Measurements from ENCODE around the gene RNASEH2C.
A peak's percentile ranks its signal among the peaks of the same experiment; 100 is the strongest.
"Not testable (repeated sequence)": the region's sequence is repeated elsewhere in the genome, so short reads cannot be mapped to it uniquely, and the experiment has no call there.

RNASEH2C gene

GRCh38 chr11:65720211-65720934, at the start of gene RNASEH2C:
Gene RNASEH2C, minus strand, starts transcription at chr11:65720798. Its CDS starts 40 bp downstream, at chr11:65720758.
- DNase-seq (ENCODE audit: low spot score): peak; percentile 62

GRCh38 chr11:65767806-65768205, 47.2 kb upstream of the RNASEH2C start:
- DNase-seq (ENCODE audit: low spot score): not testable (repeated sequence)

- DNase-seq (ENCODE audit: low spot score): no peak
These were observed 46.8 kb upstream of the RNASEH2C start for GRCh38 chr11:65767406-65767805.

DNA sequence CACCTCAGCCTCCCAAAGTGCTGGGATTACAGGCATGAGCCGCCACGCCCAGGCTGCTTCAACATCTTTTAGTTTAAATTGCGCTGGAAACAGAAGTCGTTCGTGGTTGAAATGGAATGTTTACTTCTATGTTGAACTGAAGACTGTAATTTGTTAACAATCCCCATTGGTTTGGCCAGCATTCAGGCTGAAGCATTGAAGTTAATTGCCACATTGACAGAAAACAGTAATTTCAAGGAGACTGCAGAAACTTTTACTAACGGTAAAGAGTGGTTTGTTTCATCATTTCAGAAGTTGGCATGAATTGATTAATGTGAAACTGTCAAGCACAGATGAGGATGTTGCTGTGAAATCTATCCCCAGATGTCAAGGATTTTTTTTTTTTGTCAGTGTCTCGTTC, 45.9 kb upstream of the RNASEH2C start:
- no peak for DNase-seq (ENCODE audit: low spot score)

DNA sequence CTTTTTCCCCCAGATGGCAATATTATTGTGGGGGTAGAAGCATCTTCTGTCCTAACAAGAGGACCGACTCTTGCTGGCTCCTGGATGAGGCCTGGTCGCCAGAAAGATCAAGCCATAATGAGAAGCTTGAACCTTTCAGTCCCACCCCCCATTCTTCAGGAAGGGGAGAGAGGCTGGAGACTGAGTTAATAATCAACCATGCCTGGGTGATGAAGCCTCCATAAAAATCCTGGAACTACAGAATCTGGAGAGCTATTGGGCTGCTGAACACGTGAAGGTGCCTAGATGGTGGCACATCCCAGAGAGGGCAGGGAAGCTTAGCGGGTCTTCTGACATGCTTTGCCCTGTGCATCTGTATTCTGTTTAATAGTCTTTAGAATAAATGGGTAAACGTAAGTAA, 43.8 kb upstream of the RNASEH2C start:
- DNase-seq (ENCODE audit: low spot score): no peak

DNA sequence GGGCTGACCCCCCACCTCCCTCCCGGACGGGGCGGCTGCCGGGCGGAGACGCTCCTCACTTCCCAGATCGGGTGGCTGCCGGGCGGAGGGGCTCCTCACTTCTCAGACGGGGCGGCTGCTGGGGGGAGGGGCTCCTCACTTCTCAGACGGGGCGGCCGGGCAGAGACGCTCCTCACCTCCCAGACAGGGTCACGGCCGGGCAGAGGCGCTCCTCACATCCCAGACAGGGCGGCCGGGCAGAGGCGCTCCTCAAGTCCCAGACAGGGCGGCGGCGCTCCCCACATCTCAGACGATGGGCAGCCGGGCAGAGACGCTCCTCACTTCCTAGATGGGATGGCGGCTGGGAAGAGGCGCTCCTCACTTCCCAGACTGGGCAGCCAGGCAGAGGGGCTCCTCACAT, 42.2 kb upstream of the RNASEH2C start:
- DNase-seq (ENCODE audit: low spot score): not testable (repeated sequence)

DNA sequence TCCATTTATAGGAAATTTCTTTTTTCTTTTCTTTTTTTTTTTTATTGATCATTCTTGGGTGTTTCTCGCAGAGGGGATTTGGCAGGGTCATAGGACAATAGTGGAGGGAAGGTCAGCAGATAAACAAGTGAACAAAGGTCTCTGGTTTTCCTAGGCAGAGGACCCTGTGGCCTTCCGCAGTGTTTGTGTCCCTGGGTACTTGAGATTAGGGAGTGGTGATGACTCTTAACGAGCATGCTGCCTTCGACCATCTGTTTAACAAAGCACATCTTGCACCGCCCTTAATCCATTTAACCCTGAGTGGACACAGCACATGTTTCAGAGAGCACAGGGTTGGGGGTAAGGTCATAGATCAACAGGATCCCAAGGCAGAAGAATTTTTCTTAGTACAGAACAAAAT, 41.6 kb upstream of the RNASEH2C start:
- not testable (repeated sequence) for DNase-seq (ENCODE audit: low spot score)

DNA sequence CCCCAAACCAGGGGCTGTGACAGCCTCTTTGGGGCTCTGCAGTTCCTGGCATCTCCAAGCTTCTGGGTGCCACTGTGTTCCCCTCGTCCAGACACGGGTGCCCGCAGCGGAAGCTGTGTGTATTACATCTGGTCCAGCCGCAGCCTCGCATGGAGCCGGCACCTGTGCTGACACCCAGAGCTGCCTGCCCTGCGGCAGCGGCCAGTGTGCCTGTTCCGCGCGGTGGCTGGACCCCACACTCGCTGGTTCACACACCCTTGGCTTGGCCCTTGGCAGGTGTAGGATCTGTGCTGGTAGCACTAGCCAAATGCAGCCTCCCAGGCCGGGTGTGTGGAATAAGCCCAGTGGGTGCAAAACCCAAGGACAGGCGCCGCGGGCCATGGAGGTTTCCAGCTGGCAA, 24.5 kb upstream of the RNASEH2C start:
- DNase-seq (ENCODE audit: low spot score): no peak

DNA sequence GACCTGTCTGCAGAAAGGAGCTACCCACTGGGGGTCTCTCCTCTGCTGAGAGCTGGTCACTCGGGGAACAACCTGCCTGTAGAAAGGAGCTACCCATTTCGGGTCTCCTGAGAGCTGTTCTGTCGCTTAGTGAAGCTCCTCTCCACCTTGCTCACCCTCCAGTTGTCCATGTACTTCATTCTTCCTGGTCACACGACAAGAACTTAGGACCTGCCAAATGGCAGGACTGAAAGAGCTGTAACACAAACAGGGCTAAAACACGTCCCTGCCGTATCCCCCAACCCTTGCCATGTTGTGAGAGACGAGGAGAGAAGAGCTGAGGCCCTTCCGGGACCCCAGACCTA, 24.1 kb upstream of the RNASEH2C start:
- DNase-seq (ENCODE audit: low spot score): no peak

DNA sequence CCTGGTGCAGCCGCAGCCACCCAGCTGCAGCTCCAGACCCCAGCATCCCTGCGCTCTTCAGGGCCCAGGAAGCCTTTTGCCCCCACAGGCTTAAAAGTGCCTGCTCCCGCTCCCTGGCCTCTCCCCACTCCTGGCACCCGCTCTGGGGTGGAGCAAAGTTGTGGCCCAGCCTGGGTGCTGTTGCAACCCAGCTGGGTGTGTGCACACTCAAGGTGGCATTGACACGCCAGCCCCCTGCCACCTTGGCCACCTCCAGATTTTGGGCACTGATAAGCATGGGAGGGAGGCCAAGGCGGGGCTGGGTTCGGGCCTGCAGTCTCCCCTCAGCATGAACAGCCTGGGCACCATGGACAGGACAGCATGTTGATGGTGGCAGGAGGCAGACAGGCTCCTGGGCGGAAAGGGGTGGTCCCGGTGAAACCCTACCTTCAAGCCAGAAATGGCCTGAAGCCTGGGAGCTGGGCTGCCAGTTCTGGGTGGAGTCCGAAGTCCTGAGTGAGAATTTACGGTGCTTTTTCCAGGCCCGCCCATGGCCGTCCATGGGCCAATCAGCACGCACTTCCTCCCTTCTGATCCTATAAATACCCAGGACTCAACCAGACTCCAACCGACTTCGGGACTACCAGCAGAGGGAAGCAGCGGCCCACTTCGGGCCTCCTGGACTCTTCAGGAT, 23.6 kb upstream of the RNASEH2C start:
- DNase-seq (ENCODE audit: low spot score): no peak

DNA sequence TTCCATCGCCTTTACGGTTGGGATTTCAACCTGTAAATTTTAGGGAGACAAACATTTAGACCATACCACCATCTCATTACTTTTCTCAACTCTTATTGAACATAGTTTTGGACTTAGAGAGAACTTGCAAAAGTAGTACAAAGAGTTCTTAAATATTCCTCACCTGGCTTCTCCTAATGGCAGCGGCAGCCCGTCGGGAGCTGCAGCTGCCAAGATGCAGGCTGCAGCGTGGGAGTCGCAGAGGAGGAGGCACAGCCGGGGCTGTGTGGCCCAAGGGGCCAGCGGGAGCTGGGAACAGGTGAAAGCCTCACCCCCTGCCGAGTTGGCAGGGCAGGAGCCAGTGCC, 23.1 kb upstream of the RNASEH2C start:
- no peak for DNase-seq (ENCODE audit: low spot score)

GRCh38 chr11:65742353-65742752, 21.8 kb upstream of the RNASEH2C start:
- no peak for DNase-seq (ENCODE audit: low spot score)

DNA sequence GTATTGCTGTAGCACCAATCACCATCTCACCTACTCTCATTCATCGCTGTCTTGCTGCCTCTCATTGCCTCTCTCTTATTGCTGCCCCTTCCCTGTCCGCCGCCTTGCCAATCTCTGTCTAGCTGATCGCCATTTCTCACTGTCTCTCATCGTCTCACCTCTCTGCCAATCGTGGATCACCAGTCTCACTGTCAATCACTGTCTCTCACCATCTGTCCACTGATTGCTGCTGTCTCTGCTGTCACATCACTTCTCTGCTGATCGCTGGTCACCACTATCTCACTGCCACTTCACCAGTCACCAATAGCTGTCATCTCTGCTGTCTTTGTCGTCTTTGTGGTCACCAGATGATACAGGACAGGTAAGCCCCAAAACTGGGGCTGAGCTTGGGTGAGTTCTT, 20.6 kb upstream of the RNASEH2C start:
- DNase-seq (ENCODE audit: low spot score): no peak

- DNase-seq (ENCODE audit: low spot score): no peak
These were observed 18.4 kb upstream of the RNASEH2C start for GRCh38 chr11:65739022-65739421.

GRCh38 chr11:65736810-65737209, 16.2 kb upstream of the RNASEH2C start:
- no peak for DNase-seq (ENCODE audit: low spot score)

GRCh38 chr11:65735111-65735510, 14.5 kb upstream of the RNASEH2C start:
- DNase-seq (ENCODE audit: low spot score): not testable (repeated sequence)

DNA sequence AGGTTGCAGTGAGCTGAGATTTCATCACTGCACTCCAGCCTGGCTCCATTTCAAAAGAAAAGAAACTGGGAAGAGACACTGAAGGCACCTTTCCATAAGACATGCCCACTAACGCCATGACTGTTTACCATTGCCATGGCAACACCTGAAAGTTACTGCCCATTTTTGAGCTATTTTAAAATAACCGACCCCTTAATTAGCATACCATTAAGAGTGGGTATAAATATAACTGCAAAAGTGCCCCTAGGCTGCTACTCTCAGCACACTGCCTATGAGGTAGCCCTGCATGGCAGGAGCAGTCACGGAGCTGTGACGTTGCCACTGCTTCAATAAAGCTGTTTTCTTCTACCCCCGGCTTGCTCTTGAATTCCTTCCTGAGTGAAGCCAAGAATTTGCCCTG, 9.9 kb upstream of the RNASEH2C start:
- no peak for DNase-seq (ENCODE audit: low spot score)

DNA sequence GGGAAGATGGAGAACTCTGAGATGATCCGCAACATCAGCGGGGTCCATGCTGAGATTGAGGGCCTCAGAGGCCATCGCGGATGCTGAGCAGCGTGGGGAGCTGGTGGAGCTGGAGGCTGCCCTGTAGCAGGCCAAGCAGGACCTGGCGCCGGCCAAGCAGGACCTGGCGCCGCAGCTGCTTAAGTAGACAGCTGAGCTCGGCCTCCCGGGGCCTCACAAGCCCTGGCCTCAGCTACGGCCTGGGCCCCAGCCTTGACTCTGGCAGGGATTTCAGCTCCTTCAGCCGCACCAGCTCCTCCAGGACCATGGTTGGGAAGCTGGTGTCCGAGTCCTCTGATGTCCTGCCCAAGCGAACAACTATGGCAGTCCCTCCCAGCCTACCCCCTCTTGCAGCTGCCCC, 7.3 kb upstream of the RNASEH2C start:
- no peak for DNase-seq (ENCODE audit: low spot score)

DNA sequence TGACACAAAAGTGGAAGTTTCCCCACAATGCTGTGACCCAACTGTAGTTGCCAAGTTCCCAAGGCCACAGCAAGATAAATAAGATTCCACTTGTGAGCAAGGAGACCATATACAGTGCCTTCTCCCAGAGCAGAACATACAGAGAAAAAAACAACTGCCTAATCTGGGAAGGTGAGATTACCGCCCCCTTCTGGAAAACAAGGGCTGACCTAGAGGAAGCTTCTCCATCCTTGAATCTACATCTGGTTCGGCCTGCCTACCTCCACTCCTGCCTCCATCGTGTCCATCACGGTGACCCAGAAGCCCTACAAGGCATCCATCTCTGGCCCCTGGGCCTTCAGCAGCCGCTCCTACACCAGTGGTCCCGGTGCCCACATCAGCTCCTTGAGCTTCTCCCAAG, 6.1 kb upstream of the RNASEH2C start:
- no peak for DNase-seq (ENCODE audit: low spot score)

DNA sequence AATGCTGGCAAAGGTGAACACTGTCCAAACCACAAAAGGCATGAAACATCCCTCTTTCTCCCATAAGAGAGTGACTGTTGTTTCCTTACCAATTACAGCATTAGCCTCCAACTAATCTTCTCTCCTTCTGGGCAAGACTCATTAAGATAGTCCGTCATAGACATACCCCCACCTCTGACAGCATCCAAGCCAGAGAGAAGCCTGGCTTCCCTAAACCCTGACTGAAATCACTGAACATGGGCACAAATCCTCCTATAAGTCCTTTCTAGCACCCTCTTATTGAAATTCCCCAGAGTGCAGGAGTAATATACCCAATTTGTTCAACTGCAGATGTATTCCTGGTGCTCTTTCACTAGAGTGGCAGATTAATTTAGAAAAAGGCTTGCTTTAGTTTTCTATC, 1.7 kb upstream of the RNASEH2C start:
- DNase-seq (ENCODE audit: low spot score): no peak

GRCh38 chr11:65719871-65720210, 757 bp downstream of the RNASEH2C start:
- no peak for DNase-seq (ENCODE audit: low spot score)

DNA sequence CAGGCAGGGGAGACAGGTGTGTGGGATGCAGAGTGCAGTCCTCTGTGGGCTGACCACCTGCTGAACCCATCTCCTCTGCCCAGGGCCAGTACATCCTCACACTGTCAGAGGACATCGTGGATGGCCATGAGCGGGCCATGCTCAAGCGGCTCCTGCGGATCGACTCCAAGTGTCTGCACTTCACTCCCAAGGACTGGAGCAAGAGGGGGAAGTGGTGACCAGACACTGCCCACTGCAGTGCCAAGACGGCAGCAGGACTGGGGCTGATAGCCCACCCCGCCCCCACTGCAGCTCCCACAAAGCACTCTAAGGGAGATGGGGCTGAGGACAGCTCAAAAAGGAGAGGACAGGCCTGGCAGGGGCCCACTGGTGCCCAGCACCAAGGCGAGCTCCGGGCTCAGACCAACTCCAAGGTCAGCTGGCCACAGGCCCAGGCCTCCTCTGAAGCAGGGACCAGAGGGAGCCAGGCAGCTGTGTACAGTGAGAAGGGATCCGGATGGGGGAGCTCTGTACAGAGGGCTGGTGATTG, 1.6 kb downstream of the RNASEH2C start:
- no peak for DNase-seq (ENCODE audit: low spot score)

DNA sequence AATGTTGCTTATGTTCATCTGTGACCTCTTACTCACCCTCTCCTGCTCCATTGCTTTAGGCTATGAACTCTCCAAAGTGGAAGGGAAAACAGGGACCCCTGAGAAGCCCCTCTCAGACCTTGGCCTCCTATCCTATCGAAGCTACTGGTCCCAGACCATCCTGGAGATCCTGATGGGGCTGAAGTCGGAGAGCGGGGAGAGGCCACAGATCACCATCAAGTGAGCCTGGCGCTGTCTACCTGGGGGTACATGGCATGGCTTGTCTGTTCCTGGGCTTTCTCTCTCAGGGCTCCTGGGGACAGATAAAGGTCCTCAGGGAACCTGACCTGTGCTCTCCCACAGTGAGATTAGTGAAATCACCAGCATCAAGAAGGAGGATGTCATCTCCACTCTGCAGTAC, 2.1 kb downstream of the RNASEH2C start:
- DNase-seq (ENCODE audit: low spot score): no peak

GRCh38 chr11:65717906-65718305, 2.7 kb downstream of the RNASEH2C start:
- DNase-seq (ENCODE audit: low spot score): no peak

All from COLO829 (cell line).